GM21737 (cell line): ENCODE data around the gene F10.
"Not testable (repeated sequence)": the region's sequence is repeated elsewhere in the genome, so short reads cannot be mapped to it uniquely, and the experiment has no call there.

Source experiments
- ATAC-seq: cut with Tn5 transposase; IDR thresholded peaks from one replicate; pipeline ENCODE4 v1.9.1; 2021; ENCODE audit warnings: mild to moderate bottlenecking, moderate library complexity; ENCODE audit not compliant: unreplicated experiment

F10 gene

DNA sequence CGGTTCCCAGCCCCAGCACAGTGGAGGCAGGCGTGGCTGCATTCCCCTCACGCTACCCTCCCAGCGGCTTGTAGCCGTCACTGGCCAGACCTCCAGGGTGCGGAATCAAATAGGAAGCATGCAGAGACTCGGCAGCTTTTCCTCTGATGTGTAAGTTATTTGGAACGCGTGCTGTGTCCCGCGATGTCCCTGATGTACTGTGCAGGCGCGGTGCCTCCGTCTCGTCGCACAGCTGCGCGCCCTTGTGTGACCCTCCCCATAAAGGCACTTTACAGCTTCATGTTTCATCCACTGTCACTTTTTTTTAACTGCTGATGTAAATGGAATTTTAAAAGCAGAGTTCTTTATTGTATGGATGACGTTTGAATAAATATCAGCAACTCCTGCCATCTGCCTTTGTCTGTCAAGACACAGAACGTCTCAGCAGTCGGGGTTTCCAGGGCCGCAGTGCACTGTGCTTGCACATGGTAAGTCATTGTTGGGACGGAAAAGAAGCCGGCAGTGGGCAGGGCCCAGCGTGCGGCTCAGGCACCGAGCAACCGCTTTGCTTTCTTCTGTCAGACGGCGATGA is 24.4 kb upstream of the F10 start:
- no peak for ATAC-seq

- no peak for ATAC-seq
Observed at GRCh38 chr13:113099142-113099541, 23.5 kb upstream of the F10 start.

DNA sequence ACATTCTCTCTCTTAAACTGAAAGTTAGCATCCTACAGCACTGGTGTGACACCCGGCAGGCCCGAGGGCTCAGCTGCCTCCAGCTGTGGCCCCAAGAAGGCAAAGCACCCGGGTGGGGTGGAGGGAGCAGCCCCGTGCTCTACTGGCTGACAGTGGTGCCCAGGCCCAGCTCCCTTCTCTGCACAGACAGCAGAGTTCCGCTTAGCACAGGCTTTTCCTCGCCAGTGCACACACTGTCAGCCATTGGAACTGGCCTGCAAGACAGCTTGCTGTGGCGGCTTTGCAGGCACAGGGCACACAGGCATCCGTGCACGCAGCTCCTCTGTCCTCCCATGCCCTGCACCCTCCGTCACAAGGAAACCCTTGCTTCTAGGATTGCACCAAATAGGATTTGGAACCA is 20.3 kb upstream of the F10 start:
- ATAC-seq, result not testable (repeated sequence)

DNA sequence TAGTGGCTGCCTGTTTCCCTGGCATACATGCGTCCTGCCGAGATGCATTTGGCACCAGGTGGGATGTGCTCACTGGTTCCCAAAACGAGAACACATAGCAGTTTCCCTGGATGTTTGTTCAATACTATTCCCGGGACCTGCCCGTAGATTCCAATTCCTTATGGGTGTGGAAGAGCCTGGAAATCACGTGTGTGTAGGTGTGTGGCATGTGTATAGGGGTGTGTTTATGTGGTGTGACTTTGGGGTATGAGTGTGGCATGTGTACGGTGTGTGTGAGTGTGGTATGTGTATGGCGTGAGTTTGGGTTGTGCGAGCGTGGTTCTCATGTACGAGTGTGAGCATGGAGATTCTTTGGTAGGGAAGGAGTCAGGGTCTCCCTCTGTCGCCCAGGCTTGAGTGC is 19.9 kb upstream of the F10 start:
- no peak for ATAC-seq

GRCh38 chr13:113103646-113104045 is 19.0 kb upstream of the F10 start:
- ATAC-seq, result no peak

DNA sequence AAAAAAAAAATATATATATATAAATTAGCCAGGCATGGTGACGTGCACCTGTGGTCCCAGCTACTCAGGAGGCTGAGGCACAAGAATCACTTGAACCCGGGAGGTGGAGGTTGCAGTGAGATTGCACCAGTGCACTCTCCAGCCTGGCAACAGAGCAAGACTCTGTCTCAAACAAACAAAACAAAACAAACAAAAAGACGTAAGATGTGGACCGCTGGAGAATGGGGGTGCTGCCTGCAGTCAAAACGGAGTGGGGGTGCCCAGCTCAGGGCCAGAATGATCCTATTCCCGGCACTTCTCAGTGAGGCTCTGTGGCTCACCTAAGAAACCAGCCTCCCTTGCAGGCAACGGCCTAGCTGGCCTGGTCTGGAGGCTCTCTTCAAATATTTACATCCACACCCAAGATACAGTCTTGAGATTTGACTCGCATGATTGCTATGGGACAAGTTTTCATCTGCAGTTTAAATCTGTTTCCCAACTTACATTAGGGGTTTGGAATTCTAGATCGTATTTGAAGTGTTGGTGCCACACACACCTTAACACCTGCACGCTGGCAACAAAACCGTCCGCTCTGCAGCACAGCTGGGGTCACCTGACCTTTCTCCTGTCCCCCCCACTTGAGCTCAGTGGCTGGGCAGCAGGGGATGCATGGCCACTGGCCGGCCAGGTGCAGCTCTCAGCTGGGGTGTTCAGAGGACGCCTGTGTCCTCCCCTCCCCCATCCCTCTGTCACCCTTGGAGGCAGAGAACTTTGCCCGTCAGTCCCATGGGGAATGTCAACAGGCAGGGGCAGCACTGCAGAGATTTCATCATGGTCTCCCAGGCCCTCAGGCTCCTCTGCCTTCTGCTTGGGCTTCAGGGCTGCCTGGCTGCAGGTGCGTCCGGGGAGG is 17.3 kb upstream of the F10 start, which contains the start of gene F7:
Gene F7, plus strand, starts transcription at position 760 of the 889 bp plus-strand sequence. Its CDS starts 51 bp downstream, at position 811.
- no peak for ATAC-seq

- ATAC-seq, result no peak
Observed at GRCh38 chr13:113105921-113106452, 16.6 kb upstream of the F10 start.

- no peak for ATAC-seq
Observed at GRCh38 chr13:113106711-113107351, 15.8 kb upstream of the F10 start.

DNA sequence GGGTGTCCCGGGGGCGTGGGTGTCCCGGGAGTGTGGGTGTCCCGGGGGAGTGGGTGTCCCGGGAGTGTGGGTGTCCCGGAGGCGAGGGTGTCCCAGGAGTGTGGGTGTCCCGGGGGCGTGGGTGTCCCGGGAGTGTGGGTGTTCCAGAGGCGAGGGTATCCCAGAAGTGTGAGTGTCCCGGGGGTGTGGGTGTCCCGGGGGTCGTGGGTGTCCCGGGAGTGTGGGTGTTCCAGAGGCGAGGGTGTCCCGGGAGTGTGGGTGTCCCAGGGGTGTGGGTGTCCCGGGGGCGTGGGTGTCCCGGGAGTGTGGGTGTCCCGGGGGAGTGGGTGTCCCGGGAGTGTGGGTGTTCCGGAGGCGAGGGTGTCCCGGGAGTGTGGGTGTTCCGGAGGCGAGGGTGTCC is 14.1 kb upstream of the F10 start:
- ATAC-seq, result not testable (repeated sequence)

- no peak for ATAC-seq
Observed at GRCh38 chr13:113109151-113110047, 13.2 kb upstream of the F10 start.

GRCh38 chr13:113110048-113110851 is 12.3 kb upstream of the F10 start:
- ATAC-seq, result no peak

DNA sequence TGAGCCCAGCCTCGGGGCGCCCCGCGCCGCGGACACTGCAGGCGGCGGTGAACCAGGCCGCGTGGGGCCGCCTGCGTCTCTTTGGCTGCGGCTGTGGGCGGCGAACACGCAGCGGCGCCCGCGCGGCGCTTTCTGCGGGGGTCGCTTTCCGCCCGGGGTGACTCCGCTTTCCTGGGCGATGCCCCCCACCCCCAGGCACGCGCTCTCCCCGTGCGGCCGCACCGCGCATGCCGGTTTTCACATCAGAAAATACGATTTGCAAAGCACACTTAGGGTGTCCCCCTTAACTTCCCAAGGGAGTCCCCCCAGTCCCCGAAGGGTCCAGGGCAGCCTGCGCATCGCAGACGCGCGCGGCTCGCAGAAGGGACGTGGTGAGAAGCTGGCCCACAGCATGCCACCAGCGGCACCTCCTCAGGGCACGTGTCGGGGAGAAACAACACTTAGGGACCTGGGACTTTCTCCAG is 11.7 kb upstream of the F10 start:
- ATAC-seq, result no peak

- ATAC-seq, result not testable (repeated sequence)
Observed at GRCh38 chr13:113111821-113112220, 10.8 kb upstream of the F10 start.

DNA sequence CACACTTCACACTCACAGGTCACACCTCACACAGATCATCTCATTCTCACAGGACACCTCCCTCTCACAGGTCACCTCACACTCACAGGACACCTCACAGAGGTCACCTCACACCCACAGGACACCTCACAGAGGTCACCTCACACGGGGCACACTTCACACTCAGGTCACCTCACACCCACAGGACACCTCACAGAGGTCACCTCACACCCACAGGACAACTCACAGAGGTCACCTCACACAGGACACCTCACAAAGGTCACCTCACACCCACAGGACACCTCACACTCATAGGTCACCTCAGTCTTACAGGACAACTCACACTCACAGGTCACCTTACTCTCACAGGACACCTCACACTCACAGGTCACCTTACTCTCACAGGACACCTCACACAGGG is 10.1 kb upstream of the F10 start:
- ATAC-seq, result not testable (repeated sequence)

DNA sequence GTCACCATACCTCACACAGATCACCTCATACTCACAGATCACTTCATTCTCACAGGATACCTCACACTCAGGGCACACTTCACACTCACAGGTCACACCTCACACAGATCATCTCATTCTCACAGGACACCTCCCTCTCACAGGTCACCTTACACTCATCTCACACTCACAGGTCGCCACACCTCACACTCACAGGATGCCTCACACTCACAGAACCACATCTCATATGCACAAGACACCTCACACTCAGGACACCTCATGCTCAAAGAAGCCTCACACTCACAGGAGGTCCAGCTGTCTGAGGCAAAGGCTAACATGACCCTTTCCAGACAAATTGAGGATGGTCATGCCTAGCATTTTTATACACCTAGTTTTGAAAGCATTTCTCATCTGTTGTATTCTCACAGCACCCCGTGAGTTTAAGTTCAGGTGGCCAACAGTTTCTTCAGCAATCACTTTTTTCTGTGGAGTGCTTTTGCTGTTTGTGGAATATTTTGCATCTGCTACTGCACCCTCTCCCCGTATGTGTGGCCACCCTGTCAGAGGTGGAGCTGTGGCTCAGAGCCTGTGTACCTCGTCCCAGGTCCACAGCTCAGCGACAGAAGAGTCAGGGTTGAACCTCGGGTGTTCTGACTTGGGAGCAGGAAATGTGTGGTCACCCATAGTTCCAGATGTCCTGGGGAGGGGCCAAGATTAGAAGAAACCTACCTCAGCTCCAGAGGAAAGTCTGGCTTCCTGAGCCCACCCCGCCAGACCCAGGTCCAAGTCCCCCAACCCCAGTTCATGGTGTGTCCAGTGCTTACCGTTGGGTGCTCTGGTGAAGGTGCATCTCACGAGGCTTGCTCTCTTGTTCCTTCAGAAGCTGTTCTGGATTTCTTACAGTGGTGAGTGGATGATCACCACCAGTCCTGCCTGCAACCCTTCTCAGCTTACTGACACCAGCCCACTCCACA is 9.4 kb upstream of the F10 start:
- no peak for ATAC-seq

- ATAC-seq, result no peak
Observed at GRCh38 chr13:113113846-113114271, 8.7 kb upstream of the F10 start.

- ATAC-seq, result no peak
Observed at GRCh38 chr13:113114511-113115362, 7.9 kb upstream of the F10 start.
